ENCODE results near the gene ZNF791. TPM values are rescaled to one million over a fixed set of nuclear protein-coding genes. Genes with fewer than 3 reads are reported as not detected.

The ZNF791 gene
- total RNA-seq, 1 experiment from 2014 or later, result 15.2 TPM

- no peak overlapping the region for H3K4me3 Mint-ChIP-seq (ENCODE audit: unreplicated experiment)
- TF ChIP-seq, protein P1, sequence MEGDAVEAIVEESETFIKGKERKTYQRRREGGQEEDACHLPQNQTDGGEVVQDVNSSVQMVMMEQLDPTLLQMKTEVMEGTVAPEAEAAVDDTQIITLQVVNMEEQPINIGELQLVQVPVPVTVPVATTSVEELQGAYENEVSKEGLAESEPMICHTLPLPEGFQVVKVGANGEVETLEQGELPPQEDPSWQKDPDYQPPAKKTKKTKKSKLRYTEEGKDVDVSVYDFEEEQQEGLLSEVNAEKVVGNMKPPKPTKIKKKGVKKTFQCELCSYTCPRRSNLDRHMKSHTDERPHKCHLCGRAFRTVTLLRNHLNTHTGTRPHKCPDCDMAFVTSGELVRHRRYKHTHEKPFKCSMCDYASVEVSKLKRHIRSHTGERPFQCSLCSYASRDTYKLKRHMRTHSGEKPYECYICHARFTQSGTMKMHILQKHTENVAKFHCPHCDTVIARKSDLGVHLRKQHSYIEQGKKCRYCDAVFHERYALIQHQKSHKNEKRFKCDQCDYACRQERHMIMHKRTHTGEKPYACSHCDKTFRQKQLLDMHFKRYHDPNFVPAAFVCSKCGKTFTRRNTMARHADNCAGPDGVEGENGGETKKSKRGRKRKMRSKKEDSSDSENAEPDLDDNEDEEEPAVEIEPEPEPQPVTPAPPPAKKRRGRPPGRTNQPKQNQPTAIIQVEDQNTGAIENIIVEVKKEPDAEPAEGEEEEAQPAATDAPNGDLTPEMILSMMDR (IDR thresholded peaks at IDR 0.05; ENCODE audit: insufficient read depth in 1 of 2, low read depth in 1 of 2, low read length in 1 of 2, severe bottlenecking in 1 of 2, unreplicated experiment in 1 of 2), result no peak
- BruUV-seq (replicated peaks), result no TSS peak
- ChIA-PET POLR2A (interaction anchor here (0.7 kb wide), 1 partner anchor 17 kb away, joined by 3 read pairs; no protein-coding TSS in a partner anchor), CTCF (no interaction called here)
- no peaks in the 10 kb centered on the region for H3K27me3 ChIP-seq (replicated peaks; ENCODE audit: control insufficient read depth, insufficient read depth, low read length)
- no peak overlapping the region for H3K4me3 ChIP-seq (ENCODE audit: low read depth, low read length)
- no peak overlapping the region for H3K27ac Mint-ChIP-seq (ENCODE audit: unreplicated experiment)
- H3K36me3 Mint-ChIP-seq (ENCODE audit: insufficient read depth, unreplicated experiment), result peaks cover 30% of the 10 kb centered on the region
- peaks cover 8% of the 10 kb centered on the region for H3K4me1 Mint-ChIP-seq (ENCODE audit: low read depth, unreplicated experiment)
- no peaks in the 10 kb centered on the region for H3K9me3 Mint-ChIP-seq (ENCODE audit: unreplicated experiment)
- no peaks in the 10 kb centered on the region; the same call in none of the 2 replicates for H3K36me3 ChIP-seq (ENCODE audit: control insufficient read depth, insufficient read depth, low read length)
- H3K4me1 ChIP-seq, result peaks cover 12% of the 10 kb centered on the region
- peak in 1 of 2 experiments; percentile 53 for DNase-seq
- no peaks in the 10 kb centered on the region for H3K27me3 Mint-ChIP-seq (ENCODE audit: insufficient read depth, unreplicated experiment)
- no peaks in the 10 kb centered on the region for H3K9me3 ChIP-seq
- intact Hi-C loops (cut with micrococcal nuclease; ENCODE audit: unreplicated experiment), result no loop called here
Observed at GRCh38 chr19:12664406-12665280, 53.9 kb downstream of the ZNF791 start.

- H3K27ac Mint-ChIP-seq (ENCODE audit: unreplicated experiment), result no peak overlapping the region
- Histone ChIP-seq H3K9me3 (no peaks in the 10 kb centered on the region), H3K4me3 (ENCODE audit: low read depth, low read length) (no peak overlapping the region), H3K36me3 (ENCODE audit: control insufficient read depth, insufficient read depth, low read length) (no peaks in the 10 kb centered on the region; the same call in none of the 2 replicates), H3K27me3 (replicated peaks; ENCODE audit: control insufficient read depth, insufficient read depth, low read length) (no peaks in the 10 kb centered on the region), H3K4me1 (peaks cover 12% of the 10 kb centered on the region)
- TF ChIP-seq, protein P1 (IDR thresholded peaks at IDR 0.05; ENCODE audit: insufficient read depth in 1 of 2, low read depth in 1 of 2, low read length in 1 of 2, severe bottlenecking in 1 of 2, unreplicated experiment in 1 of 2), result no peak
- no peaks in the 10 kb centered on the region for H3K9me3 Mint-ChIP-seq (ENCODE audit: unreplicated experiment)
- H3K27me3 Mint-ChIP-seq (ENCODE audit: insufficient read depth, unreplicated experiment), result no peaks in the 10 kb centered on the region
- intact Hi-C loops (cut with micrococcal nuclease; ENCODE audit: unreplicated experiment), result no loop called here
- POLR2A ChIA-PET, result no interaction called here
- no peak for DNase-seq
- CTCF ChIA-PET, result no interaction called here
- no TSS peak for BruUV-seq (replicated peaks)
- no peak overlapping the region for H3K4me3 Mint-ChIP-seq (ENCODE audit: unreplicated experiment)
- H3K4me1 Mint-ChIP-seq (ENCODE audit: low read depth, unreplicated experiment), result peaks cover 8% of the 10 kb centered on the region
- peaks cover 36% of the 10 kb centered on the region for H3K36me3 Mint-ChIP-seq (ENCODE audit: insufficient read depth, unreplicated experiment)
Observed at GRCh38 chr19:12665281-12665573, 54.5 kb downstream of the ZNF791 start.

DNA sequence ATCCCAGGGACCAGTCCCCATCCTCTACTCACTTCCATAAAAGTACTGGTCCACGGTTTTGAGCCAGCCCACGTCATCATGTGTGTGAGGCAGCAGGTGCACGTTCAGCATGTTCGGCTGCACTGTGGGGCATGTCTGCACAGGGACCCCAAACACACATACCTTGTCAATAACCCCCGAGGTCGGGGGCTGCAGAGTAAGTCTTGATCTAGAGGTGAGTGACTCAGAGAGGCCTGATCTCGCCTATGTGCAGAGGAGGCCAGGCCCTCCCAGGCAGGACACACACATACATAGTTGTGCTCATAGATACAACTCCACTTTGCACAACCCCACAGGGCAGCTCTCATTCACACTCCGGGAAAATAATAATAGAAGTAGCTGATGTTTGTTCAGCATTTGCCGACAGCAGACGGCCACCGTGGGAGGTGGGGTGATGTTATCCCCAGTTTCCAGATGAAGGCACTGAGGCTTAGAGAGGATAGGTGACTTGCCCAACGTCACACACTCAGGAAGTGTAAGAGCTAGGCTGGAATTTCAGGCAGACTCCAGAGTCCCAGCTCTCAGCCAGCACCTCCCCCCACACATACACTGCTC, 55.0 kb downstream of the ZNF791 start:
- Histone ChIP-seq H3K4me1 (peaks cover 12% of the 10 kb centered on the region), H3K9me3 (no peaks in the 10 kb centered on the region), H3K36me3 (ENCODE audit: control insufficient read depth, insufficient read depth, low read length) (no peaks in the 10 kb centered on the region; the same call in none of the 2 replicates), H3K27me3 (replicated peaks; ENCODE audit: control insufficient read depth, insufficient read depth, low read length) (no peaks in the 10 kb centered on the region), H3K4me3 (ENCODE audit: low read depth, low read length) (peak overlapping the region; percentile 79)
- H3K4me3 Mint-ChIP-seq (ENCODE audit: unreplicated experiment), result peak overlapping the region; percentile 93
- H3K4me1 Mint-ChIP-seq (ENCODE audit: low read depth, unreplicated experiment), result peaks cover 8% of the 10 kb centered on the region
- no peaks in the 10 kb centered on the region for H3K27me3 Mint-ChIP-seq (ENCODE audit: insufficient read depth, unreplicated experiment)
- ChIA-PET POLR2A (interaction anchor here (0.7 kb wide), 1 partner anchor 225 kb away, joined by 3 read pairs; the partner anchor contains the start of gene ZNF443), CTCF (interaction anchor here (0.6 to 1.2 kb wide), 6 partner anchors 22 to 1540 kb away, joined by 3 to 5 read pairs (median 3); partner anchors contain the start of gene ZNF700)
- no peak for DNase-seq
- H3K27ac Mint-ChIP-seq (ENCODE audit: unreplicated experiment), result peak overlapping the region; percentile 86
- H3K9me3 Mint-ChIP-seq (ENCODE audit: unreplicated experiment), result no peaks in the 10 kb centered on the region
- TF ChIP-seq, protein P1 (IDR thresholded peaks at IDR 0.05; ENCODE audit: insufficient read depth in 1 of 2, low read depth in 1 of 2, low read length in 1 of 2, severe bottlenecking in 1 of 2, unreplicated experiment in 1 of 2), result no peak
- intact Hi-C loops (cut with micrococcal nuclease; ENCODE audit: unreplicated experiment), result loop anchor here (1.0 kb wide), 1 partner anchor 55 kb away; the partner anchor contains the start of genes ZNF490 and ZNF791
- peaks cover 42% of the 10 kb centered on the region for H3K36me3 Mint-ChIP-seq (ENCODE audit: insufficient read depth, unreplicated experiment)
- TSS peak; percentile 11 for BruUV-seq (replicated peaks)
